GM18520 (cell line): ENCODE results near the gene RAPGEF1.

Source experiments
- ATAC-seq: cut with Tn5 transposase; IDR thresholded peaks from one replicate; pipeline ENCODE4 v1.9.1; 2021; ENCODE audit not compliant: unreplicated experiment

The RAPGEF1 gene

GRCh38 chr9:131611586-131612315 is 128.1 kb downstream of the RAPGEF1 start:
- ATAC-seq: no peak

GRCh38 chr9:131610231-131610761 is 129.6 kb downstream of the RAPGEF1 start:
- no peak for ATAC-seq

- ATAC-seq: no peak
Measured at GRCh38 chr9:131609099-131609830, 130.6 kb downstream of the RAPGEF1 start.

- no peak for ATAC-seq
Measured at GRCh38 chr9:131608493-131609037, 131.3 kb downstream of the RAPGEF1 start.

GRCh38 chr9:131607591-131607990 is 132.3 kb downstream of the RAPGEF1 start:
- no peak for ATAC-seq

GRCh38 chr9:131606896-131607567 is 132.8 kb downstream of the RAPGEF1 start:
- no peak for ATAC-seq

- no peak for ATAC-seq
Measured at GRCh38 chr9:131605770-131606590, 133.9 kb downstream of the RAPGEF1 start.

- ATAC-seq: no peak
Measured at GRCh38 chr9:131603711-131604439, 136.0 kb downstream of the RAPGEF1 start.

GRCh38 chr9:131603199-131603598 is 136.7 kb downstream of the RAPGEF1 start:
- ATAC-seq: no peak

GRCh38 chr9:131601683-131602181 is 138.1 kb downstream of the RAPGEF1 start:
- no peak for ATAC-seq

- no peak for ATAC-seq
Measured at GRCh38 chr9:131598121-131598520, 141.8 kb downstream of the RAPGEF1 start.

- no peak for ATAC-seq
Measured at GRCh38 chr9:131597246-131597645, 142.6 kb downstream of the RAPGEF1 start.

- ATAC-seq: no peak
Measured at GRCh38 chr9:131596430-131596743, 143.5 kb downstream of the RAPGEF1 start.

- no peak for ATAC-seq
Measured at GRCh38 chr9:131595696-131596429, 144.0 kb downstream of the RAPGEF1 start.

GRCh38 chr9:131594906-131595665 is 144.8 kb downstream of the RAPGEF1 start:
- ATAC-seq: no peak

GRCh38 chr9:131593936-131594665 is 145.8 kb downstream of the RAPGEF1 start:
- no peak for ATAC-seq

GRCh38 chr9:131593091-131593820 is 146.6 kb downstream of the RAPGEF1 start:
- no peak for ATAC-seq
